Mononuclear cell (primary cell): ENCODE measurements around the gene HBD. TPM values are rescaled to one million over a fixed set of nuclear protein-coding genes. Genes with fewer than 3 reads are reported as not detected.

Source experiments
- H3K27me3 ChIP-seq: 2 replicates; pipeline ENCODE4 v1.6.0; 2011; ENCODE audit warnings: low read length, control low read depth; ENCODE audit not compliant: insufficient read depth
- H3K4me1 ChIP-seq: 2 replicates; pipeline ENCODE4 v1.5.1; 2011; ENCODE audit warnings: mild to moderate bottlenecking, low read length, control low read depth; ENCODE audit not compliant: insufficient read depth
- H3K4me3 ChIP-seq: 2 replicates; pipeline ENCODE4 v1.5.1; 2011; ENCODE audit warnings: mild to moderate bottlenecking, low read length, moderate library complexity
- H3K9me3 ChIP-seq: 2 replicates; pipeline ENCODE4 v1.5.1; 2011; ENCODE audit warnings: low read depth, mild to moderate bottlenecking, control low read depth, low read length
- total RNA-seq: library from RNA; depleted of rRNA; stranded (reverse); fragments of >200 nt; gene quantifications from one replicate; pipeline ENCODE4 v1.2.3, GENCODE V29; 2012

Gene HBD
- total RNA-seq: 0.94 TPM

DNA sequence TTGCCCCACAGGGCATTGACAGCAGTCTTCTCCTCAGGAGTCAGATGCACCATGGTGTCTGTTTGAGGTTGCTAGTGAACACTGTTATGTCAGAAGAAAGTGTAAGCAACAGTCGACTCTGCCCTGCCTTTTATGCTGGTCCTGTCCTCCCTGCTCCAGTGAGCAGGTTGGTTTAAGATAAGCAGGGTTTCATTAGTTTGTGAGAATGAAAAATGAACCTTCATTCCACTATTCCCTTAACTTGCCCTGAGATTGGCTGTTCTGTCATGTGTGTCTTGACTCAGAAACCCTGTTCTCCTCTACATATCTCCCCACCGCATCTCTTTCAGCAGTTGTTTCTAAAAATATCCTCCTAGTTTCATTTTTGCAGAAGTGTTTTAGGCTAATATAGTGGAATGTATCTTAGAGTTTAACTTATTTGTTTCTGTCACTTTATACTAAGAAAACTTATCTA lies at the start of gene HBD:
Gene HBD (minus strand): TSS at position 103 of the 454 bp plus-strand sequence. CDS start 50 bp downstream, at position 53.
- no peaks in the 10 kb centered on the region for H3K4me1 ChIP-seq
- H3K27me3 ChIP-seq: no peaks in the 10 kb centered on the region
- H3K4me3 ChIP-seq: no peak within 1 kb of the TSS
- H3K9me3 ChIP-seq: no peaks in the 10 kb centered on the region

DNA sequence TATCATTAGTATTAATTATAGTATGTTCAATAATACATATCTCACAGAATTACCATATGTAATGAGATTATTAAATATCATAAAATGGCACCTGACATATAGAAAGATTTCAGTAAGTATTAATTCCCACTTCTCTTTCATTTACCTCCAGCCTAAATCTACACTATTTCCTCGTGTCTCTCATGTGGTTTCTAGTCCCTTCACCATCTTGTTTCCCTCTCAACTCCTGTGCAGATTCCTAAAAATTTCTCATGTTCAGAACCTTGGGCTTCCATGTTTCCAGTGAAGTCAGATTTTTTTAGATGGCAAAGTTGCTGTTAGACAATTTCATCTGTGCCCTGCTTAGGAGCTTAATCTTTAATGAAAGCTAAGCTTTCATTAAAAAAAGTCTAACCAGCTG lies 49.6 kb upstream of the HBD start:
- Histone ChIP-seq H3K4me3 (no peak overlapping the region), H3K9me3 (no peaks in the 10 kb centered on the region), H3K27me3 (no peaks in the 10 kb centered on the region), H3K4me1 (no peaks in the 10 kb centered on the region)

GRCh38 chr11:5283086-5283485 lies 48.8 kb upstream of the HBD start:
- H3K27me3 ChIP-seq: no peaks in the 10 kb centered on the region
- no peaks in the 10 kb centered on the region for H3K4me1 ChIP-seq
- H3K9me3 ChIP-seq: no peaks in the 10 kb centered on the region
- H3K4me3 ChIP-seq: no peak overlapping the region

DNA sequence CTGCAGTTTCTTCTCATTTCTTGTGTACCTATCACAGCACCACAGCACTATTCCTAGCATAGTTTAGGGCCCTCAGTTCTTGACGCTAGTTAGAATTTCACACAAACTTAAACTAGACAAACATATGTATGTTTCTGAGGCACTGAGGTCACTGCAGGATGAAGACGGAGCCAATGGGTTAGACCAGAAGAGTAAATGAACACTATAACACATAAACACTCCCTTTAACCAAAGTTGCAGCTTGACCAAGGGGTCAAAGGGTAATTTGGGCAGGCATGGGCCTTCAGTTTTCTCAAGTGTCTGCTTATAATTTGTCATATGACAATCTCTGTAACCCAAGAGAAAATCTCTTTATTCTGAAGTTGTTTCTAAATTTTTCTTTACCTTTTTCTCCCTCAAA lies 48.3 kb upstream of the HBD start:
- Histone ChIP-seq H3K9me3 (no peaks in the 10 kb centered on the region), H3K4me1 (no peaks in the 10 kb centered on the region), H3K27me3 (no peaks in the 10 kb centered on the region), H3K4me3 (no peak overlapping the region)

DNA sequence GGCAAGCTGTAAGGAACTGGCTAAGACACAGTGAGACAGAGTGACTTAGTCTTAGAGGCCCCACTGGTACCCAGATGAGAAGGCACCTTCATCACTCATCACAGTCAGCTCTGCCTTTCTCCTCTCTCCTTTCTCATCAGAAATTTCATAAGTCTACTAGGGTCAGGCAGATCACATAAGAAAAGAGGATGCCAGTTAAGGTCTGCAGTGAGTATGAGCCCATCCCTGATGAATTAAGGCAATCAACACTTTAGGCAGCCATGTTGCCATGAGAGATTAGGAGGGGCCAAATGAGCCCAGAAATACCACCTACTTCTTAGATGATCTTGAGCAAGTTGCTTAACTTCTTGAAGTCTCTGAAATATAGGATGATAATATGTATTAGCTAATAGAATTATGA lies 47.3 kb upstream of the HBD start:
- H3K9me3 ChIP-seq: no peaks in the 10 kb centered on the region
- H3K4me3 ChIP-seq: no peak overlapping the region
- no peaks in the 10 kb centered on the region for H3K4me1 ChIP-seq
- no peaks in the 10 kb centered on the region for H3K27me3 ChIP-seq

DNA sequence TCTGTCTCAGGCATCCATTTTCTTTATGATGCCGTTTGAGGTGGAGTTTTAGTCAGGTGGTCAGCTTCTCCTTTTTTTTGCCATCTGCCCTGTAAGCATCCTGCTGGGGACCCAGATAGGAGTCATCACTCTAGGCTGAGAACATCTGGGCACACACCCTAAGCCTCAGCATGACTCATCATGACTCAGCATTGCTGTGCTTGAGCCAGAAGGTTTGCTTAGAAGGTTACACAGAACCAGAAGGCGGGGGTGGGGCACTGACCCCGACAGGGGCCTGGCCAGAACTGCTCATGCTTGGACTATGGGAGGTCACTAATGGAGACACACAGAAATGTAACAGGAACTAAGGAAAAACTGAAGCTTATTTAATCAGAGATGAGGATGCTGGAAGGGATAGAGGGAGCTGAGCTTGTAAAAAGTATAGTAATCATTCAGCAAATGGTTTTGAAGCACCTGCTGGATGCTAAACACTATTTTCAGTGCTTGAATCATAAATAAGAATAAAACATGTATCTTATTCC lies 46.4 kb upstream of the HBD start:
- Histone ChIP-seq H3K27me3 (no peaks in the 10 kb centered on the region), H3K4me1 (no peaks in the 10 kb centered on the region), H3K4me3 (no peak overlapping the region), H3K9me3 (no peaks in the 10 kb centered on the region)

GRCh38 chr11:5279471-5280090 lies 45.3 kb upstream of the HBD start:
- Histone ChIP-seq H3K4me1 (no peaks in the 10 kb centered on the region), H3K27me3 (no peaks in the 10 kb centered on the region), H3K9me3 (no peaks in the 10 kb centered on the region)

GRCh38 chr11:5277807-5278382 lies 43.6 kb upstream of the HBD start:
- no peaks in the 10 kb centered on the region for H3K4me1 ChIP-seq
- H3K27me3 ChIP-seq: no peaks in the 10 kb centered on the region

More at GRCh38 chr11:5279471-5280090, 45.3 kb upstream of the HBD start:
- H3K4me3 ChIP-seq: no peak overlapping the region

GRCh38 chr11:5276697-5277096 lies 42.4 kb upstream of the HBD start:
- H3K4me3 ChIP-seq: no peak overlapping the region
- no peaks in the 10 kb centered on the region for H3K27me3 ChIP-seq
- no peaks in the 10 kb centered on the region for H3K4me1 ChIP-seq
- H3K9me3 ChIP-seq: no peaks in the 10 kb centered on the region

More at GRCh38 chr11:5277807-5278382, 43.6 kb upstream of the HBD start:
- H3K4me3 ChIP-seq: no peak overlapping the region
- H3K9me3 ChIP-seq: no peaks in the 10 kb centered on the region

- H3K4me1 ChIP-seq: no peaks in the 10 kb centered on the region
These were observed 41.3 kb upstream of the HBD start for GRCh38 chr11:5275369-5276110.

DNA sequence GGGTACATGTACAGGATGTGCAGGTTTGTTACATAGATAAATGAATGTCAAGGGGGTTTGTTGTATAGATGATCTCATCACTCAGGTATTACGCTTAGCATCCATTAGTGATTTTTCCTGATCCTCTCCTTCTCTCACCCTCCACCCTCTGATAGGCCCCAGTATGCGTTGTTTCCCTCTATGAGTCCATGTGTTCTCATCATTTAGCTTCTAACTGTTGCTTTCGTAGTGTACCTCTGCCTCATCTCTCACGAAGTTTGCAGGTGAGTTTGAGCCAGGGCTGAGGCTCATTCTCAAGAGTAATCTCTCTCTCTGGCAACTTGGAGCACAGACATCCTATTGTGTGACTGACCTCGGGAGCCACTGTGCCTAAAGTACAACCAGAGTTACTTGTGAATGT lies 40.1 kb upstream of the HBD start:
- Histone ChIP-seq H3K4me3 (no peak overlapping the region), H3K27me3 (no peaks in the 10 kb centered on the region), H3K9me3 (no peaks in the 10 kb centered on the region), H3K4me1 (no peaks in the 10 kb centered on the region)

More at GRCh38 chr11:5275369-5276110, 41.3 kb upstream of the HBD start:
- Histone ChIP-seq H3K4me3 (no peak overlapping the region), H3K27me3 (no peaks in the 10 kb centered on the region), H3K9me3 (no peaks in the 10 kb centered on the region)

GRCh38 chr11:5272395-5273017 lies 38.2 kb upstream of the HBD start:
- Histone ChIP-seq H3K9me3 (no peaks in the 10 kb centered on the region), H3K27me3 (no peaks in the 10 kb centered on the region), H3K4me3 (no peak overlapping the region), H3K4me1 (no peaks in the 10 kb centered on the region)

- Histone ChIP-seq H3K27me3 (no peaks in the 10 kb centered on the region), H3K4me3 (no peak within 1 kb of the TSS), H3K4me1 (no peaks in the 10 kb centered on the region), H3K9me3 (no peaks in the 10 kb centered on the region)
These were observed 35.4 kb upstream of the HBD start, which contains the start of gene HBE1 for GRCh38 chr11:5269715-5270147. HBE1 (minus strand) TSS chr11:5269945; CDS start chr11:5269890, 55 bp downstream.

DNA sequence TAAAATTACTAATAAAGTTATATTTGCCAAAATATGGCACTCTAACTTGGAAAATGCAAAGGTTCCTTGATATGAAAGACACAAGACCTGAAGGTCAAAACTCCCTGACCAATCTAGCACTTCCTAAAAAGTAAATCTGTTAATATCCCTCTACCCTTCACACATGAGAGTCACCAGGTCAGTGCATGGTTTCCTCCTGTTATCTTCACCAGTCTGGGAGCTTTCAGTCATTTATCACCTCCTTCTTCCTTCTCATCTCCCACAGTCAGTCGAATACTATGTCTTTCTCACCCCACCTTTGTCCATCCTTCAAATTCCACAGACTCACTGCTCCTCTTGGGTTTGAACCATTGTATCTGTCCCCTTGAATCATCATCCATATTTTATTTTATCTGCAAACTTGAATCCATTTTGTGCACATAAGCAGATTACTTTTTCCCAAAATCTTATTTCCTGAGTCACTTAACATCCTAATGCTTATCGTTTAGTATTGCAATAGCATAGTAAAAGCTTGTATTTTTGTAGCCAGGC lies 32.8 kb upstream of the HBD start:
- H3K9me3 ChIP-seq: no peaks in the 10 kb centered on the region
- no peaks in the 10 kb centered on the region for H3K27me3 ChIP-seq
- no peaks in the 10 kb centered on the region for H3K4me1 ChIP-seq
- H3K4me3 ChIP-seq: no peak overlapping the region

DNA sequence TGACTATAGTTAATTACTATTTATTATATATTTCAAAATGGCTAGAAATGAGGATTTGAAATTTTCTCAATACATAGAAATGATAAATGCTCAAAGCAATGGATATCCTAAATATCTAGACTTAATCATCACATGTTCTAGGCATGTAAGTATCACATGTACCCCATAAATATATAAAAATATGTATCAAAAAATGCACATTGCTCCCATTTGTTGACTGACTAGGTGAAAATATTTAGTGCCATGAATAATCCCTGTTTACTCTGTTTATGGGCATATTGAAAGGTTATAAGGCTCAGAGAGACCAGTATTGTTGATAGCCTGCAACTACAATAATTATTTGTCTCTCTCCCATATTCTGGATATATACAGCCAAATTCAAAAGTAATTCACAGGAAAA lies 32.3 kb upstream of the HBD start:
- no peak overlapping the region for H3K4me3 ChIP-seq
- no peaks in the 10 kb centered on the region for H3K4me1 ChIP-seq
- no peaks in the 10 kb centered on the region for H3K9me3 ChIP-seq
- no peaks in the 10 kb centered on the region for H3K27me3 ChIP-seq
